Measurements from ENCODE around the gene MILR1. TPM values are rescaled to one million over a fixed set of nuclear protein-coding genes. Genes with fewer than 3 reads are reported as not detected.

The MILR1 gene
- total RNA-seq, 1 experiment from 2014 or later: 3.8 TPM

DNA sequence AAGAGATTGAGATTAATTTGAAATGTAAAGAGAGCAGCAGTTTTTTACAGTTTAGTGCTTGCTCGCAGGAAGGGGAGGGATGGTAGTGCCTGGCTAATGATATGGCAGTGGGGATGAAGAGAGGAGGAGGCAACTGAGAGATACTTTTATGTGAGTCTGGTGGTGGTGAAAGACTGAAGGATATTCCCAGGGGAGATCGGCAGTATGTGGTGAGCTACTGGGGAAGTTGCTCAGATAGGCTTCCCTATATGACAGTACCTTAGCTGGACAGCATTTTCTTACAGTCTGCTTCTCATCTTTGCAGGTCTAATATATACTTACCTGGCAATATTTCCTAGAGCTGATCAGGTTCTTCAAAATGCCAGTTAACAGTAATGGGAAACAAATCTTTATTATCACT, 66.5 kb downstream of the MILR1 start:
- Histone ChIP-seq H3K36me3 (ENCODE audit: control insufficient read depth in 1 of 2, insufficient read depth in 2 of 2, low read length in 2 of 2) (peaks cover 73 to 79% of the 10 kb centered on the region in 2 experiments), H3K27ac (ENCODE audit: low read depth, low read length) (no peak overlapping the region), H4K20me1 (ENCODE audit: insufficient read depth) (0 out of 2 replicates have a peak, but pooled peaks cover 7% of the 10 kb centered on the region), H3K27me3 (ENCODE audit: insufficient read depth, low read length) (no peaks in the 10 kb centered on the region), H2AFZ (ENCODE audit: low read depth, low read length, poor library complexity, severe bottlenecking) (no peak overlapping the region), H3K9me3 (ENCODE audit: control insufficient read depth in 1 of 2, insufficient read depth in 1 of 2, low read depth in 1 of 2, low read length in 2 of 2) (no peaks in the 10 kb centered on the region), H3K9me2 (ENCODE audit: insufficient read depth) (no peaks in the 10 kb centered on the region), H3K4me2 (ENCODE audit: low read length) (no peak overlapping the region), H3K9ac (ENCODE audit: low read length) (no peak overlapping the region), H3K4me1 (ENCODE audit: control insufficient read depth in 1 of 2, insufficient read depth in 2 of 2, low read length in 2 of 2) (no peaks in the 10 kb centered on the region), H3K79me2 (ENCODE audit: insufficient read depth, low read length) (peaks cover 89% of the 10 kb centered on the region), H3K4me3 (replicated peaks in 1 of 2; ENCODE audit: low read depth in 1 of 2, low read length in 2 of 2) (no peak overlapping the region)
- CTCF ChIA-PET: no interaction called here
- DNase-seq (ENCODE audit: low read depth, low spot score): no peak
- RAD21 ChIA-PET (ENCODE audit: low non-redundant PET in 1 of 2, low total read pairs in 2 of 2, uncharacterized antibody in 2 of 2, unreplicated experiment in 2 of 2): no interaction called here
- intact Hi-C loops (cut with micrococcal nuclease): loop anchor here (5.0 kb wide), 1 partner anchor 37 kb away; no protein-coding TSS in a partner anchor
- ATAC-seq: no peak
- TF ChIP-seq, protein P1, sequence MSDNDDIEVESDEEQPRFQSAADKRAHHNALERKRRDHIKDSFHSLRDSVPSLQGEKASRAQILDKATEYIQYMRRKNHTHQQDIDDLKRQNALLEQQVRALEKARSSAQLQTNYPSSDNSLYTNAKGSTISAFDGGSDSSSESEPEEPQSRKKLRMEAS (IDR thresholded peaks at IDR 0.05): no peak
- TF ChIP-seq EZH2phosphoT487 (IDR thresholded peaks at IDR 0.05; ENCODE audit: borderline replicate concordance) (no peak), CEBPB (IDR thresholded peaks at IDR 0.05; ENCODE audit: low read depth) (no peak), SIN3A (IDR thresholded peaks at IDR 0.05; ENCODE audit: low read depth) (no peak), POLR2AphosphoS5 (IDR thresholded peaks at IDR 0.05; ENCODE audit: low read depth, low read length) (no peak), TCF7L2 (IDR thresholded peaks at IDR 0.05; ENCODE audit: borderline replicate concordance, extremely low read depth, insufficient read depth, insufficient read length) (no peak)
- TF ChIP-seq, protein P2, sequence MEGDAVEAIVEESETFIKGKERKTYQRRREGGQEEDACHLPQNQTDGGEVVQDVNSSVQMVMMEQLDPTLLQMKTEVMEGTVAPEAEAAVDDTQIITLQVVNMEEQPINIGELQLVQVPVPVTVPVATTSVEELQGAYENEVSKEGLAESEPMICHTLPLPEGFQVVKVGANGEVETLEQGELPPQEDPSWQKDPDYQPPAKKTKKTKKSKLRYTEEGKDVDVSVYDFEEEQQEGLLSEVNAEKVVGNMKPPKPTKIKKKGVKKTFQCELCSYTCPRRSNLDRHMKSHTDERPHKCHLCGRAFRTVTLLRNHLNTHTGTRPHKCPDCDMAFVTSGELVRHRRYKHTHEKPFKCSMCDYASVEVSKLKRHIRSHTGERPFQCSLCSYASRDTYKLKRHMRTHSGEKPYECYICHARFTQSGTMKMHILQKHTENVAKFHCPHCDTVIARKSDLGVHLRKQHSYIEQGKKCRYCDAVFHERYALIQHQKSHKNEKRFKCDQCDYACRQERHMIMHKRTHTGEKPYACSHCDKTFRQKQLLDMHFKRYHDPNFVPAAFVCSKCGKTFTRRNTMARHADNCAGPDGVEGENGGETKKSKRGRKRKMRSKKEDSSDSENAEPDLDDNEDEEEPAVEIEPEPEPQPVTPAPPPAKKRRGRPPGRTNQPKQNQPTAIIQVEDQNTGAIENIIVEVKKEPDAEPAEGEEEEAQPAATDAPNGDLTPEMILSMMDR (IDR thresholded peaks at IDR 0.05 in 2 of 3, conservative IDR thresholded peaks at IDR 0.05 in 1 of 3; ENCODE audit: borderline replicate concordance in 1 of 3, insufficient read depth in 1 of 3, low read depth in 2 of 3, low read length in 2 of 3): no peak
- TF ChIP-seq, protein P3, sequence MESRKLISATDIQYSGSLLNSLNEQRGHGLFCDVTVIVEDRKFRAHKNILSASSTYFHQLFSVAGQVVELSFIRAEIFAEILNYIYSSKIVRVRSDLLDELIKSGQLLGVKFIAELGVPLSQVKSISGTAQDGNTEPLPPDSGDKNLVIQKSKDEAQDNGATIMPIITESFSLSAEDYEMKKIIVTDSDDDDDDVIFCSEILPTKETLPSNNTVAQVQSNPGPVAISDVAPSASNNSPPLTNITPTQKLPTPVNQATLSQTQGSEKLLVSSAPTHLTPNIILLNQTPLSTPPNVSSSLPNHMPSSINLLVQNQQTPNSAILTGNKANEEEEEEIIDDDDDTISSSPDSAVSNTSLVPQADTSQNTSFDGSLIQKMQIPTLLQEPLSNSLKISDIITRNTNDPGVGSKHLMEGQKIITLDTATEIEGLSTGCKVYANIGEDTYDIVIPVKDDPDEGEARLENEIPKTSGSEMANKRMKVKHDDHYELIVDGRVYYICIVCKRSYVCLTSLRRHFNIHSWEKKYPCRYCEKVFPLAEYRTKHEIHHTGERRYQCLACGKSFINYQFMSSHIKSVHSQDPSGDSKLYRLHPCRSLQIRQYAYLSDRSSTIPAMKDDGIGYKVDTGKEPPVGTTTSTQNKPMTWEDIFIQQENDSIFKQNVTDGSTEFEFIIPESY (IDR thresholded peaks at IDR 0.05; ENCODE audit: extremely low read depth, insufficient replicate concordance, low read length): no peak
- BruUV-seq (replicated peaks): no TSS peak
- POLR2A ChIA-PET: interaction anchor here (2.9 kb wide), 1 partner anchor 10 kb away, joined by 16 read pairs; the partner anchor contains the start of genes CEP95 and DDX5

Measured in HCT116 (cell line).